KMS-11 (cell line): ENCODE measurements around the gene KLK1.
"Not testable (repeated sequence)": the region's sequence is repeated elsewhere in the genome, so short reads cannot be mapped to it uniquely, and the experiment has no call there.

Experiments
- H2AFZ ChIP-seq: fragments of 200-600 bp; sonication (generic); 2 replicates; pipeline ENCODE4 v1.6.1; 2016; ENCODE audit warnings: antibody characterized with exemption, mixed run types, low read depth
- H3K27ac ChIP-seq: fragments of 200-600 bp; sonication (generic); 2 replicates; pipeline ENCODE4 v1.6.1; 2016; ENCODE audit warnings: mild to moderate bottlenecking, mixed run types
- H3K27me3 ChIP-seq: fragments of 200-600 bp; sonication (generic); 2 replicates; pipeline ENCODE4 v1.6.1; 2017; ENCODE audit warnings: mild to moderate bottlenecking, low read depth, mixed run types, moderate library complexity; ENCODE audit not compliant: insufficient read depth
- H3K36me3 ChIP-seq: fragments of 200-600 bp; sonication (generic); 2 replicates; pipeline ENCODE4 v1.6.1; 2017; ENCODE audit warnings: mild to moderate bottlenecking, mixed run types; ENCODE audit not compliant: insufficient read depth
- H3K4me1 ChIP-seq: fragments of 200-600 bp; sonication (generic); 2 replicates; pipeline ENCODE4 v1.6.1; 2016; ENCODE audit warnings: mild to moderate bottlenecking, low read depth, mixed run types; ENCODE audit not compliant: poor library complexity, severe bottlenecking
- H3K4me2 ChIP-seq: fragments of 200-600 bp; sonication (generic); 2 replicates; pipeline ENCODE4 v1.7.0; 2016; ENCODE audit warnings: mild to moderate bottlenecking, mixed run types
- H3K4me3 ChIP-seq: fragments of 200-600 bp; sonication (generic); IDR thresholded peaks from 2 replicates; pipeline ENCODE4 v1.6.1; 2017; ENCODE audit warnings: low read depth, low read length, mixed read lengths; ENCODE audit not compliant: insufficient read depth
- H3K79me2 ChIP-seq: fragments of 200-600 bp; sonication (generic); 2 replicates; pipeline ENCODE4 v1.6.1; 2016; ENCODE audit warnings: low read depth, mixed run types; ENCODE audit not compliant: insufficient read depth
- H3K9ac ChIP-seq: fragments of 200-600 bp; sonication (generic); 2 replicates; pipeline ENCODE4 v1.6.1; 2016; ENCODE audit warnings: mild to moderate bottlenecking, mixed run types
- H4K20me1 ChIP-seq: fragments of 200-600 bp; sonication (generic); 2 replicates; pipeline ENCODE4 v1.6.1; 2016; ENCODE audit warnings: mild to moderate bottlenecking, mixed run types; ENCODE audit not compliant: insufficient read depth
- CTCF ChIP-seq: fragments of 200-600 bp; sonication (generic); conservative IDR thresholded peaks from 2 replicates; pipeline ENCODE4 v1.6.1; 2017; ENCODE audit warnings: low read depth, mild to moderate bottlenecking, antibody characterized with exemption, low read length, moderate library complexity, mixed read lengths

Gene KLK1

GRCh38 chr19:50776131-50776530 is 47.5 kb downstream of the KLK1 start:
- Histone ChIP-seq H3K36me3 (no peaks in the 10 kb centered on the region), H3K79me2 (no peaks in the 10 kb centered on the region), H3K27ac (no peak overlapping the region), H3K9ac (no peak overlapping the region), H3K4me3 (no peak overlapping the region), H3K4me1 (no peaks in the 10 kb centered on the region), H3K4me2 (no peak overlapping the region), H2AFZ (no peak overlapping the region), H3K27me3 (peaks cover 56% of the 10 kb centered on the region), H4K20me1 (no peaks in the 10 kb centered on the region)
- no peak for TF ChIP-seq CTCF

- H3K36me3 ChIP-seq, H3K79me2 ChIP-seq, H3K4me3 ChIP-seq, H3K4me1 ChIP-seq, H2AFZ ChIP-seq, H3K27ac ChIP-seq, H4K20me1 ChIP-seq, H3K4me2 ChIP-seq, H3K9ac ChIP-seq: not testable (repeated sequence)
- peaks cover 31% of the 10 kb centered on the region; the same call in 1 of the 2 replicates for H3K27me3 ChIP-seq
Measured at GRCh38 chr19:50773454-50773853, 50.1 kb downstream of the KLK1 start.

GRCh38 chr19:50772912-50773311 is 50.7 kb downstream of the KLK1 start:
- H4K20me1 ChIP-seq, H3K4me1 ChIP-seq, H3K36me3 ChIP-seq, H2AFZ ChIP-seq, H3K4me3 ChIP-seq, H3K27ac ChIP-seq, H3K79me2 ChIP-seq, H3K4me2 ChIP-seq, H3K9ac ChIP-seq: not testable (repeated sequence)
- H3K27me3 ChIP-seq, result peaks cover 31% of the 10 kb centered on the region; the same call in 1 of the 2 replicates

- Histone ChIP-seq H3K4me2 (no peak overlapping the region), H3K4me1 (no peaks in the 10 kb centered on the region), H3K79me2 (no peaks in the 10 kb centered on the region), H3K4me3 (no peak overlapping the region), H3K27ac (no peak overlapping the region), H2AFZ (no peak overlapping the region), H3K36me3 (no peaks in the 10 kb centered on the region), H3K27me3 (peaks cover 32% of the 10 kb centered on the region; the same call in 1 of the 2 replicates), H3K9ac (no peak overlapping the region), H4K20me1 (no peaks in the 10 kb centered on the region)
- no peak for TF ChIP-seq CTCF
Measured at GRCh38 chr19:50772476-50772875, 51.1 kb downstream of the KLK1 start.

- TF ChIP-seq CTCF, result no peak
- H3K9ac ChIP-seq, result no peak overlapping the region
- H4K20me1 ChIP-seq, result no peaks in the 10 kb centered on the region
- H3K27ac ChIP-seq, result no peak overlapping the region
- H3K4me1 ChIP-seq, result no peaks in the 10 kb centered on the region
- no peaks in the 10 kb centered on the region for H3K79me2 ChIP-seq
- H3K27me3 ChIP-seq, result peaks cover 37% of the 10 kb centered on the region; the same call in 1 of the 2 replicates
- H3K4me2 ChIP-seq, result no peak overlapping the region
- H3K4me3 ChIP-seq, result no peak overlapping the region
- H2AFZ ChIP-seq, result no peak overlapping the region
- H3K36me3 ChIP-seq, result no peaks in the 10 kb centered on the region
Measured at GRCh38 chr19:50770888-50771287, 52.7 kb downstream of the KLK1 start.

GRCh38 chr19:50770164-50770563 is 53.4 kb downstream of the KLK1 start, which contains the start of gene GPR32:
Gene GPR32, plus strand, starts transcription at chr19:50770464. Its CDS starts 137 bp downstream, at chr19:50770601.
- H3K4me3 ChIP-seq, H4K20me1 ChIP-seq, H3K4me1 ChIP-seq, H3K9ac ChIP-seq, H3K79me2 ChIP-seq, H3K27ac ChIP-seq, H3K36me3 ChIP-seq, H3K4me2 ChIP-seq, H2AFZ ChIP-seq: not testable (repeated sequence)
- peaks cover 34% of the 10 kb centered on the region; the same call in 1 of the 2 replicates for H3K27me3 ChIP-seq
